ENCODE data around the gene SNAPC1. TPM values are rescaled to one million over a fixed set of nuclear protein-coding genes. Genes with fewer than 3 reads are reported as not detected.
"Not testable (repeated sequence)": the region's sequence is repeated elsewhere in the genome, so short reads cannot be mapped to it uniquely, and the experiment has no call there.

Gene SNAPC1
- total and polyA plus RNA-seq, 9 of the 15 experiments (the other 6 are each of a cell fraction or from before 2014, with no cell fraction given) = 3.7 to 9.0 (median 7.9) TPM

- H3K27ac ChIP-seq (ENCODE audit: extremely low read depth, low read depth, low read length); H2AFZ ChIP-seq (ENCODE audit: low read depth, low read length); intact Hi-C loops (cut with micrococcal nuclease); in situ Hi-C loops (cut with MboI); DNase-seq (ENCODE audit: extremely low read depth in 1 of 4, low spot score in 3 of 4); ATAC-seq; H4K20me1 ChIP-seq (replicated peaks; ENCODE audit: control insufficient read depth, insufficient read depth, low read length); H3K9me3 ChIP-seq (replicated peaks; ENCODE audit: control insufficient read depth, insufficient read depth, low read depth, low read length); FAIRE-seq; H3K4me2 ChIP-seq (ENCODE audit: insufficient read depth, low read length); H3K9ac ChIP-seq (ENCODE audit: insufficient read depth in 1 of 2, low read depth in 2 of 2, low read length in 2 of 2); H3K9me1 ChIP-seq (ENCODE audit: control insufficient read depth, insufficient read depth, low read length); H3K36me3 ChIP-seq (ENCODE audit: control insufficient read depth, insufficient read depth, low read length); H3K79me2 ChIP-seq (ENCODE audit: control insufficient read depth, insufficient read depth, low read length); CTCF ChIA-PET (ENCODE audit: low intra/inter-chr PET ratio); BruUV-seq (replicated peaks); H3K27me3 ChIP-seq (ENCODE audit: control insufficient read depth in 2 of 2, insufficient read depth in 2 of 2, low read length in 2 of 2); POLR2A ChIA-PET; H3K4me3 ChIP-seq: not testable (repeated sequence)
- peaks cover 5 to 13% of the 10 kb centered on the region in 2 experiments; a peak in 3 of 5 replicates for H3K4me1 ChIP-seq (replicated peaks in 1 of 2; ENCODE audit: control insufficient read depth in 2 of 2, insufficient read depth in 2 of 2, low read length in 2 of 2)
These were observed 6.9 kb upstream of the SNAPC1 start for GRCh38 chr14:61755382-61755742.

GRCh38 chr14:61756135-61756534, 6.1 kb upstream of the SNAPC1 start:
- Histone ChIP-seq H3K36me3 (ENCODE audit: control insufficient read depth, insufficient read depth, low read length) (no peaks in the 10 kb centered on the region), H3K27ac (ENCODE audit: extremely low read depth, low read depth, low read length) (no peak overlapping the region), H3K4me1 (replicated peaks in 1 of 2; ENCODE audit: control insufficient read depth in 2 of 2, insufficient read depth in 2 of 2, low read length in 2 of 2) (peaks cover 2 to 13% of the 10 kb centered on the region in 2 experiments; a peak in 3 of 5 replicates), H3K9me1 (ENCODE audit: control insufficient read depth, insufficient read depth, low read length) (no peaks in the 10 kb centered on the region), H3K4me3 (no peak overlapping the region), H3K9me3 (replicated peaks; ENCODE audit: control insufficient read depth, insufficient read depth, low read depth, low read length) (no peaks in the 10 kb centered on the region), H4K20me1 (replicated peaks; ENCODE audit: control insufficient read depth, insufficient read depth, low read length) (no peaks in the 10 kb centered on the region), H3K79me2 (ENCODE audit: control insufficient read depth, insufficient read depth, low read length) (no peaks in the 10 kb centered on the region; the same call in 2 of the 3 replicates), H3K4me2 (ENCODE audit: insufficient read depth, low read length) (no peak overlapping the region), H3K9ac (ENCODE audit: insufficient read depth in 1 of 2, low read depth in 2 of 2, low read length in 2 of 2) (no peak overlapping the region), H3K27me3 (ENCODE audit: control insufficient read depth in 2 of 2, insufficient read depth in 2 of 2, low read length in 2 of 2) (no peaks in the 10 kb centered on the region), H2AFZ (ENCODE audit: low read depth, low read length) (no peak overlapping the region)
- ATAC-seq (no peak), FAIRE-seq (no peak), DNase-seq (ENCODE audit: extremely low read depth in 1 of 4, low spot score in 3 of 4) (no peak)
- WGBS (ENCODE audit: insufficient coverage, low coverage, missing lambda C conversion rate) = 23% methylated on average over 2 of the region's 2 CpGs
- ChIA-PET POLR2A (no interaction called here), CTCF (ENCODE audit: low intra/inter-chr PET ratio) (no interaction called here)
- no TSS peak for BruUV-seq (replicated peaks)
- in situ Hi-C loops (cut with MboI) (no loop called here), intact Hi-C loops (cut with micrococcal nuclease) (no loop called here)
- TF ChIP-seq, protein P1, sequence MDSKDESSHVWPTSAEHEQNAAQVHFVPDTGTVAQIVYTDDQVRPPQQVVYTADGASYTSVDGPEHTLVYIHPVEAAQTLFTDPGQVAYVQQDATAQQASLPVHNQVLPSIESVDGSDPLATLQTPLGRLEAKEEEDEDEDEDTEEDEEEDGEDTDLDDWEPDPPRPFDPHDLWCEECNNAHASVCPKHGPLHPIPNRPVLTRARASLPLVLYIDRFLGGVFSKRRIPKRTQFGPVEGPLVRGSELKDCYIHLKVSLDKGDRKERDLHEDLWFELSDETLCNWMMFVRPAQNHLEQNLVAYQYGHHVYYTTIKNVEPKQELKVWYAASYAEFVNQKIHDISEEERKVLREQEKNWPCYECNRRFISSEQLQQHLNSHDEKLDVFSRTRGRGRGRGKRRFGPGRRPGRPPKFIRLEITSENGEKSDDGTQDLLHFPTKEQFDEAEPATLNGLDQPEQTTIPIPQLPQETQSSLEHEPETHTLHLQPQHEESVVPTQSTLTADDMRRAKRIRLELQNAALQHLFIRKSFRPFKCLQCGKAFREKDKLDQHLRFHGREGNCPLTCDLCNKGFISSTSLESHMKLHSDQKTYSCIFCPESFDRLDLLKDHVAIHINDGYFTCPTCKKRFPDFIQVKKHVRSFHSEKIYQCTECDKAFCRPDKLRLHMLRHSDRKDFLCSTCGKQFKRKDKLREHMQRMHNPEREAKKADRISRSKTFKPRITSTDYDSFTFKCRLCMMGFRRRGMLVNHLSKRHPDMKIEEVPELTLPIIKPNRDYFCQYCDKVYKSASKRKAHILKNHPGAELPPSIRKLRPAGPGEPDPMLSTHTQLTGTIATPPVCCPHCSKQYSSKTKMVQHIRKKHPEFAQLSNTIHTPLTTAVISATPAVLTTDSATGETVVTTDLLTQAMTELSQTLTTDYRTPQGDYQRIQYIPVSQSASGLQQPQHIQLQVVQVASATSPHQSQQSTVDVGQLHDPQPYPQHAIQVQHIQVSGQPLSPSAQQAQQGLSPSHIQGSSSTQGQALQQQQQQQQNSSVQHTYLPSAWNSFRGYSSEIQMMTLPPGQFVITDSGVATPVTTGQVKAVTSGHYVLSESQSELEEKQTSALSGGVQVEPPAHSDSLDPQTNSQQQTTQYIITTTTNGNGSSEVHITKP (IDR thresholded peaks at IDR 0.05; ENCODE audit: partially characterized antibody) = peak; percentile 48
- no peak for TF ChIP-seq NR2C2 (CRISPR knock-in tag; IDR thresholded peaks at IDR 0.05)
- TF ChIP-seq NR2C2 (tag; IDR thresholded peaks at IDR 0.05) = no peak

Data from K562 (cell line).